NCI-H226 (cell line): Measurements from ENCODE around the gene DSE.
A peak's percentile ranks its signal among the peaks of the same experiment; 100 is the strongest.

Source experiments
- DNase-seq: peaks from one replicate; pipeline ENCODE4 v3.0.0-alpha.2; 2015

The DSE gene

GRCh38 chr6:116363759-116364158 is 7.0 kb upstream of the DSE start:
- peak; percentile 44 for DNase-seq

DNA sequence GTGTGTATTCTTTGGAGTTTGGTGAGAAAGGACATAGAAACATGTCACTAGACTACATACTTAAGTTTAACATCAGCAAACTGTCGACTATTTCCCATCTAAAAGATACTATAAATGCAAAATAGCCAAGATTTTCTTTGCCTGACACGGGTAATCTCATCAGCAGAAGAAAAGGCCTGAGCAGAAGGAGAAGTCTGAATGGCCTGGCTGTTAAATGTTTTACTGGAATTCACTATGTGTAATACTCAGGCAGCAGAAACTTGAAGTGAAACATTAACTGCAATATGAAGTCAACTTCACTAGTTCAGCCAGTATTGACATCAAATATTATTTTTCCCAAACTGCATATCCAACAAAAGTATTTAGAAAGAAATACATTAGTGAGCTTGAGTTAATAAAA is 6.4 kb upstream of the DSE start:
- DNase-seq, result no peak

GRCh38 chr6:116365743-116366142 is 5.0 kb upstream of the DSE start:
- DNase-seq, result no peak

DNA sequence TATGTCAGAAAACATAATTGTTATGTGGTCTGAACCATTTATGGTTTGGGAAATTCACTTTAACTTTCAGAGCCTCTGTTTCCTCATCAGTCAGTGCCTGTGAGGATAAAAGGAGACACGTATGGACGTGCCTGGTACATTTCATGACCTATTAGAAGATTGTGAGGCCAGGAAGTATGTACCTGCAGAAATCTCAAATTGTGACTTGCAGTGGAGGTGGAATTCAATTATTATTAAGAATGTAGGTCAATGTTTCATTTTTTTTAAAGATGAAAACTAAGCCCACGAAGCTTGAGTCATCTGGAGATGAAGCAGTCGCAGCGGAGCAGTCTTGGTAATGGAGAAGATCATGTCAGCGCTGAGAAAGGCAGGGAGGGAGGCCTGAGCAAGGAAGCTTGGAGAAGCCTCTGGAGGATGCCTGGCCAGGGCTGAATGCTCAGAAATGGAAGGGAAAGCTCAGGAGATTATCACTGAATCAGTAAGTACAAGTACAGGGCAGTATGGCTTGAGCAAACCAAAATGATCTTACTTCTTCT is 3.9 kb upstream of the DSE start:
- no peak for DNase-seq

GRCh38 chr6:116369540-116369939 is 1.2 kb upstream of the DSE start:
- no peak for DNase-seq

DNA sequence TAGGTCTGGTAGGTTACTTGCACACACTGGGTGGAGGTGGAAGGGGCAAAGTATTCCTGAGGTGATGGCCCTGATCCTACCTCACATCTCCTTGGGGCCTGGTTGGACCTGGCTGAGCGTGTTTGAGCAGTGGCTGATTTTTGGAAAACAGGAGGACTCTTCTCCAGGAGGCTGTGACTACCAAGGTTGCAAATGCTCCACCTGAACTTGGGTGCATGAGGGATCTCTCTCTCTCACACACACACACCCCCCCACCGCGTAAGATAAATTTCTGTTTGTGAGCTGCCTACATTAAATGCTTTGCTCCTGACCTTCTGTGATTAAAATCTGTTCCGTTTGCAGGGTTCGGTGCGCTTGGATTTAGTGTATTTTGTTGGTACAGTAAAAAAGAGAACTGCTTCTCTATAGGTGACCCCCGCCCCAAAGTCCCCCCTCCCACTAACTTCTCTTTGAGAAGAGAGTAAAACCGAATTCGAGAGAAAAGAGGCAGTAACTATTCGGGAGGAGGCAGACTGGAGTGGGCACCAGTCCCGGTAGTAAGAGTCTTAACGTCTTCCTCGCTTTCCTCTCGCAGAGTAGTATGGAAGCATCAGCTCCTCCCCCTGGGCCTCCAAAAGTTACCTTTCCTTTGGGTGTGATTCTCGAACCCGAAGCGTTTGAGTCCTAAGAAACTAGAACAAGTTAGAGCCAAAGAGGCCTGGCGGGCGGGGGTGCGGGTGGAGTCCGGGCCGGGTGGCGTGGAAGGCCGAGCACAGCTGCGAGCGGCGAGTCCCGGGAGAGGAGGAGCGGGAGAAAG is 585 bp upstream of the DSE start:
- DNase-seq, result peak; percentile 81

DNA sequence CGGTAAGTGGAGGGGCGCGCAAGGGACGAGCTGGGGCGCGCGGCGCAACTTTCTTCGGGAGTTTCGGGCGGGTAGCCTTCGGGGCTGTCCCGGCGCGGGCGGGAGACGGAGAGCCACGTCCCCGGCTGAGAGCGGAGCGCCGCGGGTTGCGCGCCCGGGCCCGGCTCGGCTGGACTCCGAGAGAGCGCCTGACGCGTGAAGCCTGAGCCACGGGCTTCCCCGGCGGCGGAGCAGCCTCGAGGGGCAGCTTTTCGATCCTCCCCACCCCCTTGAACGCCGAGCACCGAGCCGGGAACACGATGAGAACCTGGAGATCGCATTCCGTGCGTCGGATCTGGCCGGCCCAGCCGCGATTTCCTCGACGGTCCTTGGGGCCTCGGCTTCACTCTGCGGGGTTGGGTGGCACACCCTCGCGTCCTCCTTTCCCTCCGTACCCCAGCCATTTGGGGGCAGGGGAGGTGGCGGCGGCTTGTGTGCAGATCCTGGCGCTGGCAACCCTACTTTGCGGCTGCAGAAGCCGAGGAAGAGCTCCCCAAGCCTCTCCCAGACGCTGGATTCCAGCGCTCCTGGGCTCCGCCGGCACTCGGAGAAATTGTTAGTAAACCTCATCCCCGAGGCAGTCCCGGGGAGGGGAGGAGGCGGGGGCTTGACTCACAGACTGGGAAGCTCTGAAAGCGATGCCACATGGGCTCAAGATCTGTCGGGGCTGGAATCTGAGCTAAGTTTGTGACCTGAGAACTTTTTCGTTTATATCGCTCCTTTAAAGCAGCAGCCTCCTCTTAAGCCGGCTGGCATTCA is 572 bp downstream of the DSE start:
- peak; percentile 92 for DNase-seq

DNA sequence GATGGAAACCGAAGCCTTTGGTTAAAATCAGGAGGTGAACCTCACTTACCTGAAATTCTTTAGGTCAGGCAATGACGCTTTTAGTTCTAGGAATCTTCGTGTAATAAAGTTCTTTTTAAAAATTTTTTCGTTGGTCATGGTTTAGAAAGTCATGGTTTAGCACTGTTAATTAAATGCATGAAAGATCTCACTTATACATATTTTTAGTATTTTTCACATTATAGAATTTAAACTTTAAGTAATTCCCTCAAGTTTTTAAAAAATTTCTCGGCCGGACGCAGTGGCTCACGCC is 1.1 kb downstream of the DSE start:
- no peak for DNase-seq

DNA sequence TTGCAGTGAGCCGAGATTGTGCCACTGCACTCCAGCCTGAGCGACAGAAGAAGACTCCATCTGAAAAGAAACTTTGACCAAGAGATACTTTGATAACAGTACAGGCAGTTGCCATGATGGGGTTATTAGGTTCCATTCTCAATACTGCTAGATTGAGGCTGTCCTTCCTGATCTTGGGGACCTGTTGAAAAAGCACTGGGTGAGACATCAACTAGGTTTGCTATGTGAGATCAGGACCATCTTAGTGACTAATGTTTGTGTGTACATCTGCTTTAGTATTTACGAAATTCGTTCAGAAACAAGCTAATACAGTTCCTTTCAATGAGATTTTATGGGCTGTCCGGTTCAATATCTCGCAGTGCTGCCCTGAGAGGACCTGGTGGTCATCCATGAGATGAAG is 2.6 kb downstream of the DSE start:
- DNase-seq, result no peak

GRCh38 chr6:116373940-116374339 is 3.2 kb downstream of the DSE start:
- DNase-seq, result no peak

DNA sequence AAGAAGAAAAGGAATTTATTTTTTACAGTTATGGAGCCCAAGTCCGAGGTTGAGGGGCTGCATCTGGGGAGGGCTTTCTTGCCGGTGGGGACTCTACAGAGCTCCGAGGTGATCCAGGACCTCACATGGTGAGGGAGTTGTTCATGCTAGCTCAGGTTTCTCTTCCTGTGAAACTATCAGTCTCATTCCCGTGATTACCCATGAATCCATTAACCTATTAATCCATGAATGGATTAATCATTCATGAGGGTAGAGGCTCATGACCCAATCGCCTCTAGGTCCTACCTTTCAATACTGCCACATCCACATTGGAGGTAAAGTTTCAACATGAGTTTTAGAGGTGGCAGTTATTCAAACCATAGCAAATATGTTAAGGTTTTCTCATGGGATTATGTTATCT is 3.8 kb downstream of the DSE start:
- DNase-seq, result no peak

- DNase-seq, result no peak
These were observed 4.5 kb downstream of the DSE start for GRCh38 chr6:116375262-116375661.

- no peak for DNase-seq
These were observed 5.4 kb downstream of the DSE start for GRCh38 chr6:116376149-116376548.

- DNase-seq, result no peak
These were observed 9.0 kb downstream of the DSE start for GRCh38 chr6:116379764-116380163.

DNA sequence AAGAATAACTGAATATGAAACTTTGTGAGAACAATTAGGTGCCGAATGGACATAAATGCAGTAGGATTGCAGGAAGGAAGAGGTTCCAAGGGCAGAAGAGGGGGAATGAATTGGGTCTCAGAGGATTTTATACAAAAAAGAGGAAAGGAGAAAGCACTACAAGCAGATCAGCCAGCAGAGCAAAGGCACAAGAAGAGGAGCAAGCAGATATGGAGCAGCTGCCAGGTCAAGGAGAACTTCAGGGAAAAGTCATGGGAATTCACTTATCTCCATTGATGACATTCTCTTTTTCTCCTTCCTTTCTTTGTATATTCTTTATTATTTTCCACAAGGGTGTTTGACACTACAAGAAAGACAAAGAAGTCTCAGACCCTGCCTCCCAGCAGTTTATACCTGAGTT is 9.6 kb downstream of the DSE start:
- DNase-seq, result no peak

DNA sequence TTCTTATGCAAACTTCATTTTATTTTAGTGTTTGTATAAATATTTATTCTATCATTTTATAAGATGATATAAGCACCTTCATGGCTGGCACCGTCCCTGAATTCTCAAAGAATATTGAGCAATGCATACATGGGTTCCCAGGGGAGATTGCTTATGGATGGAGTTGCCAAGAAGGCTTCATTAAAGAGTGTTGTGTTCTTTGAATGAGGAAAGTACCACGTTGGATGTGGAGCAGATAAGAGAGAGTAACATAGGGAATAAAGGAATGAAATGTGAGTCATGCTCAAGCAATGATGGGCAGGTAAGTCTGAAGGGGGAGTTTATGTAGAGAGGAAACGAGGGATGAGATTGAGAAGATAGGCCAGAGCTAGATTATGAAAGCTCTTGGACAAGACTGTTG is 10.3 kb downstream of the DSE start:
- peak; percentile 97 for DNase-seq

DNA sequence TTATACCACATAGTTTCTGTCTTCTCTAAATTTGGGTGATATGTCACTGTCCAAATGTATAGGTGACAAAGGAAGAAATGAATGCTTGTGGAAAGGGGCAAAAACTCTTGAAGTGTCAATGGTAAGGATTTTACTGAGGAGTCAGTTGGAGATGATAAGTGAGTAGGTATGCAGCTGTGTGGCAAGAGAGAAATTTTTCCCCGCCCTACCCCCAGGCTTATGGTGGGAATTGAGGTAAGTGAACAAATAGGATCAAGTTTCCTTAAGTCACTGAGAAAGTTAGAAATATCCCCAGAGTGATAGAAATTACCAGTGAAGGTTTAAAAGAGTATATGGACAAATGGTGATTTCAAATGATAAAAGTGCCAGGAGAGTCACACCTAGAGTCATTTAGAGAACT is 11.8 kb downstream of the DSE start:
- peak; percentile 42 for DNase-seq

DNA sequence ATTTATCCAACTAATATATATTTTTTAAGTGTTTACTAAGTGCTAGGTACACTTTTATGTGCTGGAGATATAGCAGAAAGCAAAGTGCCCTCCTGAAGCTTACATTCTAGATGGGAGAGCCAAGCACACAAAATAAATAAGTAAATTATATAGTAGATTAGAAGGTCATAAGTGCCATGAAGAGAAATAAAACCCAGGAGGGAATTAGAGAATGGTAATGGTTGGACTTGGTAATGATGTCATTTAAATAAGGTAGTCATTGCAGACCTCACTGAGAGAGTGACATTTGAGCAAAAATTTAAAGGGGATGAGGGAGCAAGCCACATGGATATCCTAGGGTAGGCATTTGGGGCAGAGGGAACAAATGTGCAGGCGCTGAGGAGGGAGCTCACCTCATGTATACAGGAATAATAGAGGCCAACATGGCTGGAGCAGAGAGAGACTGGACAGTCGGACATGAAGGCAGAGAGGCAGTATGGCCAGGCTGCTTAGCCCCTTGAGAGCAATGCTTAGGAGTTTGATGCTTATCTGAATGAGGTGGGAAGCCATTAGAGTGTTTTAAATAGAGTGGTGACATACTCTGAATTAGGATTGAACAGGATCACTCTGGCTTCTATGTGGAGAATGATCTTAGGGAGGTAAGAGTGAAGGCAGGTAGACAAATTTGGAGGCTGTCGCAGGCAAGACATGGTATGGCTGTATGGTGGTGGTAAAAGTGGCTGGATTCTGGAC is 14.1 kb downstream of the DSE start:
- no peak for DNase-seq

DNA sequence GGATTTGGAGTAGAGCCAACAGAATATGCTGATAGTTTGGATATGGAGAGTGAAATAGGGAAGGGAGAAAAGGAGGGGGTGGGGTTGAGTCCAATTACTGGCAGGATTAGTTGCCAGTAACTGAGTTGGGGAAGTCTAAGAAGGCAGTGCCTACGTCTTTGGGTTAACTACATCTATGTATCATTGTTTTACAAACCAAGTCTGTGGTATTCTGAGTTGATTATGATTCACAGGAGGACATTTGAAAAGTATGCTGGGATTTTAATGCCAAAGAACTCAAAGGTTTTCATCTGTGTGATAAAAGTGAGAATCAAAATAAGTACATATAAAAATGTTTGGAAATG is 14.7 kb downstream of the DSE start:
- DNase-seq, result peak; percentile 72

DNA sequence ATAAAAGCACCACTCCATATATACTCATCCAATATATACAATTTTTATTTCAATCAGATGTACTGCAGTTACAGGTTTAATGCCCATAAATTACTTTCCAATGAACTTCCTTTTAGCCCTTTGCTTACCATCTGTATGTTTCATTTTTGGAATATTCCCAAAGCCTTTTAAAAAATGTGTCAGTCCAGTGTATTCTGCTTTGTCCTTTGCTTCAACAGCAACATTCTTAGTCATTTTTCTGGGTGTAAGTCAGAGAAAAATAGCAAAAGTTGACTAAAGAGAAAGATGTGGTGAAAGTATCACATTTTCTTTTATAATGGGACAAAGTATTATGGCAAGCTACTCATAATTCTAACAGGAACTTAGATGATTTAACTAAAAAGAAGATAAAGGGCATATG is 15.2 kb downstream of the DSE start:
- DNase-seq, result no peak

- DNase-seq, result peak; percentile 91
These were observed 16.0 kb downstream of the DSE start for GRCh38 chr6:116386581-116387299.

GRCh38 chr6:116387374-116387773 is 16.6 kb downstream of the DSE start:
- peak; percentile 89 for DNase-seq

DNA sequence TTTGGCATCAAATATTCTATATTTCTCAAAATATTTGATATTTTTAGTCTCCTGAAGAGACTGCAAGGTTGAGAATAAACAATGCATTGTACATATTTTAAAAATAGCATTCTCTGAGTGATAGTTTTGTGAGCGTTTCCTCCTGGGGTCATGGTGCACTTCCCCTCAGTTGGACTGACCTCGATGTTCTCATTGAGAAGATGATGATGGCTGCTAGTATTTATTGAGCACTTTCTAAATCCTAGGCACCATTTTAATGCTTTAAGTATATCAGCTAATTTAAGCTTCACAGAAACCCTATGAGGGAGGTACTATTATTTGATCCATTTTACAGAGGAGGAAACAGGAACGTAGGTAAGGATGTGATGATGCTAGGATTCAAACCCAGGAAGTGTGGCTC is 18.2 kb downstream of the DSE start:
- no peak for DNase-seq
